BJ (cell line): ENCODE results near the gene DKK1. TPM values are rescaled to one million over a fixed set of nuclear protein-coding genes. Genes with fewer than 3 reads are reported as not detected.

Source experiments
- CTCF ChIA-PET: fragments of 350-600 bp; formaldehyde crosslinking; extraction: SDS; loops from one replicate; lab custom pipeline; 2021; ENCODE audit warnings: antibody characterized with exemption, inconsistent platforms; lab: Yijun Ruan, JAX
- POLR2A ChIA-PET: fragments of 300-600 bp; sonication (Branson Sonifier 250); formaldehyde crosslinking; extraction: SDS; loops from one replicate; lab custom pipeline; 2021; ENCODE audit warnings: antibody characterized with exemption; lab: Charles Lee
- DNase-seq: peaks from one replicate; pipeline ENCODE4 v3.0.0-alpha.2; 2011; ENCODE audit warnings: low read depth
- H3K27me3 ChIP-seq: 2 replicates; pipeline ENCODE4 v1.6.0; 2011; ENCODE audit warnings: low read length; ENCODE audit not compliant: control insufficient read depth, insufficient read depth
- H3K36me3 ChIP-seq: 2 replicates; pipeline ENCODE4 v1.5.1; 2011; ENCODE audit warnings: low read length; ENCODE audit not compliant: control insufficient read depth, insufficient read depth
- H3K4me3 ChIP-seq: 2 replicates; pipeline ENCODE4 v1.5.1; 2011; ENCODE audit warnings: low read depth, mild to moderate bottlenecking, control low read depth, low read length
- polyA plus RNA-seq: library from polyadenylated mRNA; depleted of rRNA; stranded (reverse); fragments of >200 nt; gene quantifications from 2 replicates; pipeline ENCODE4 v1.2.3, GENCODE V29; 2011
- TF ChIP-seq, protein P1 (sequence below): IDR thresholded peaks from 2 replicates; pipeline ENCODE4 v1.5.1; 2011; ENCODE audit warnings: low read depth, mild to moderate bottlenecking, control low read depth, inconsistent platforms, low read length, moderate library complexity; ENCODE audit not compliant: insufficient read depth

The DKK1 gene
- polyA plus RNA-seq, 1 experiment = 575 TPM

DNA sequence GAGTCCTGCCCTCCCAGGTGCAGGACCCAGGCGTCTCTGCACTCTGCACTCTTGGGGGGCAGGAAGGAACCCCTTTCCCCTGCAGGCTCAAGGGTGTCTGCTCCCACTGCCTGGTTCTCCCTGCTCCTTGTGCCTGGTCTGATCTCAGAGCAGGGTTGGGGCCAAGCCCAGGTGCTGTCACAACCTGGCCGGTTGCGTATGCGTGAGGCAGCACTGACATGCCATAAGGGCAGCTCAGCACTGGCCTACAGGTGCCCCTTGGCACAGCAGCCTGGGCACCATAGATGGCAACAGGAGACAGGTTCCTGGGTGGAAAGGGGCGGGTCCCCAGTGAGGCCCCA is 33.2 kb downstream of the DKK1 start:
- H3K36me3 ChIP-seq = no peaks in the 10 kb centered on the region
- H3K4me3 ChIP-seq = no peak overlapping the region
- no peaks in the 10 kb centered on the region for H3K27me3 ChIP-seq
- TF ChIP-seq, protein P1, sequence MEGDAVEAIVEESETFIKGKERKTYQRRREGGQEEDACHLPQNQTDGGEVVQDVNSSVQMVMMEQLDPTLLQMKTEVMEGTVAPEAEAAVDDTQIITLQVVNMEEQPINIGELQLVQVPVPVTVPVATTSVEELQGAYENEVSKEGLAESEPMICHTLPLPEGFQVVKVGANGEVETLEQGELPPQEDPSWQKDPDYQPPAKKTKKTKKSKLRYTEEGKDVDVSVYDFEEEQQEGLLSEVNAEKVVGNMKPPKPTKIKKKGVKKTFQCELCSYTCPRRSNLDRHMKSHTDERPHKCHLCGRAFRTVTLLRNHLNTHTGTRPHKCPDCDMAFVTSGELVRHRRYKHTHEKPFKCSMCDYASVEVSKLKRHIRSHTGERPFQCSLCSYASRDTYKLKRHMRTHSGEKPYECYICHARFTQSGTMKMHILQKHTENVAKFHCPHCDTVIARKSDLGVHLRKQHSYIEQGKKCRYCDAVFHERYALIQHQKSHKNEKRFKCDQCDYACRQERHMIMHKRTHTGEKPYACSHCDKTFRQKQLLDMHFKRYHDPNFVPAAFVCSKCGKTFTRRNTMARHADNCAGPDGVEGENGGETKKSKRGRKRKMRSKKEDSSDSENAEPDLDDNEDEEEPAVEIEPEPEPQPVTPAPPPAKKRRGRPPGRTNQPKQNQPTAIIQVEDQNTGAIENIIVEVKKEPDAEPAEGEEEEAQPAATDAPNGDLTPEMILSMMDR = no peak
- ChIA-PET CTCF (no interaction called here), POLR2A (no interaction called here)
- no peak for DNase-seq

DNA sequence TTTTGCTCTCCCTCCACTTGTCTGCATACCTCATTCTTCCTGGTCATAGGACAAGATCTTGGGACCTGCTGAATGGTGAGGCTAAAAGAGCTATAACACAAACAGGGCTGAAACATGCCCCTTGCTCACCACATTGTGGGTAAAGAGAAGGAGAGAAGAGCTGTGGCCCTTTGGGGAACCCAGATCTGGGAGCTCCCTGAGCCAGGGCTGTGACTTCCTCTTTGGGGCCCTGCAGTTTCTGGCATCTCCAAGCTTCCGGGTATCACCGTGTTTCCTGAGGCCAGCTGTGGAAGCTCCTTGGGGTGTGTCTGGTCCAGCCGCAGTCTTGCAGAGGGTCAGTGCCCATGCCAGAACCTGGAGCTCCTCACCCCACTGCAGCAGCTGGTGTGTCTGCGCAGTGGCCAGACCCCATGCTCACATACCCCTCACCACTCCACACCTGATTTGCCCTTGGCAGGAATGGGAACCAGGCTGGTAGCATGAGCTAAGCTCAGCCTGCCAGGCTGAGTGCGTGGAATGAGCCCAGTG is 34.0 kb downstream of the DKK1 start:
- CTCF ChIA-PET = no interaction called here

DNA sequence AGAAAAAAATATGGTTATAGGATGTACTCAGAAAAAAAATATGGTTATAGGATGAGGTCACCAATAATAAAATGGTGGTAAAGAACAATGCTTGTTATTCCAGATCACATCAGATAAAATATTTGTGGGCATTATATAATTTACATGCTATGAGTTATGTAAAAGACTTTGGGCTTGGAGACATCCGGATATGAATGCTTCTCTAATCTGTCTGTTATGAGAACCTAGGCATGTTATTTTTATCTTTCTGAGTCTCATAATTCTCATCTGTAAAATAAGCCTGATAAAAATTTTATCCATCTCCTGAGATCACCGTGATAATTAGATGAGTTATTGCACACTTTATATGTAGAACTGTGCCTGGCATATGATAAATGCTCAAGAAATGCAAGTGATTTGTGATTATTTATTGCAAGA is 37.8 kb downstream of the DKK1 start:
- no peaks in the 10 kb centered on the region for H3K36me3 ChIP-seq

More for the DNA sequence above, 34.0 kb downstream of the DKK1 start:
- POLR2A ChIA-PET = no interaction called here
- Histone ChIP-seq H3K36me3 (no peaks in the 10 kb centered on the region), H3K4me3 (no peak overlapping the region), H3K27me3 (no peaks in the 10 kb centered on the region)
- DNase-seq = no peak
- TF ChIP-seq, protein P1 = no peak

GRCh38 chr10:52353205-52353604 is 39.1 kb downstream of the DKK1 start:
- CTCF ChIA-PET = interaction anchor here (0.6 kb wide), 2 partner anchors 18 to 48 kb away, joined by 3 read pairs; no protein-coding TSS in a partner anchor
- POLR2A ChIA-PET = no interaction called here
- DNase-seq = no peak
- Histone ChIP-seq H3K36me3 (no peaks in the 10 kb centered on the region), H3K4me3 (no peak overlapping the region), H3K27me3 (no peaks in the 10 kb centered on the region)
- TF ChIP-seq, protein P1 = no peak

More for the DNA sequence above, 37.8 kb downstream of the DKK1 start:
- ChIA-PET CTCF (no interaction called here), POLR2A (interaction anchor here (0.6 kb wide), 1 partner anchor 41 kb away, joined by 3 read pairs; no protein-coding TSS in a partner anchor)
- H3K27me3 ChIP-seq = no peaks in the 10 kb centered on the region
- no peak overlapping the region for H3K4me3 ChIP-seq
- TF ChIP-seq, protein P1 = no peak
- peak; percentile 74 for DNase-seq

- Histone ChIP-seq H3K4me3 (no peak overlapping the region), H3K27me3 (no peaks in the 10 kb centered on the region), H3K36me3 (no peaks in the 10 kb centered on the region)
- CTCF ChIA-PET = interaction anchor here (0.6 kb wide), 1 partner anchor 17 kb away, joined by 3 read pairs; no protein-coding TSS in a partner anchor
- DNase-seq = peak; percentile 82
- POLR2A ChIA-PET = no interaction called here
- TF ChIP-seq, protein P1 = no peak
These were observed 39.9 kb downstream of the DKK1 start for GRCh38 chr10:52353960-52354394.
